ENCODE results near the gene NDST1.

Gene NDST1

GRCh38 chr5:150506571-150507473, 1.1 kb upstream of the NDST1 start:
- H3K36me3 ChIP-seq (ENCODE audit: control insufficient read depth in 1 of 2, insufficient read depth in 2 of 2, low read length in 2 of 2) = no peaks in the 10 kb centered on the region
- H3K27ac ChIP-seq (ENCODE audit: low read depth, low read length) = peak overlapping the region; percentile 30
- H3K9ac ChIP-seq (ENCODE audit: low read depth in 1 of 2, low read length in 2 of 2) = peak overlapping the region; percentile 11 to 35
- H3K27me3 ChIP-seq (ENCODE audit: control insufficient read depth in 1 of 2, insufficient read depth in 2 of 2, low read length in 2 of 2) = no peaks in the 10 kb centered on the region
- no peaks in the 10 kb centered on the region for H3K9me3 ChIP-seq (ENCODE audit: control insufficient read depth in 1 of 2, low read length in 2 of 2)
- no peak overlapping the region for H3K4me3 ChIP-seq (ENCODE audit: low read depth in 1 of 2, low read length in 2 of 2)
- peaks cover 60 to 63% of the 10 kb centered on the region in 2 donors for H3K4me1 ChIP-seq (ENCODE audit: control insufficient read depth in 1 of 2, insufficient read depth in 2 of 2, low read length in 2 of 2)

DNA sequence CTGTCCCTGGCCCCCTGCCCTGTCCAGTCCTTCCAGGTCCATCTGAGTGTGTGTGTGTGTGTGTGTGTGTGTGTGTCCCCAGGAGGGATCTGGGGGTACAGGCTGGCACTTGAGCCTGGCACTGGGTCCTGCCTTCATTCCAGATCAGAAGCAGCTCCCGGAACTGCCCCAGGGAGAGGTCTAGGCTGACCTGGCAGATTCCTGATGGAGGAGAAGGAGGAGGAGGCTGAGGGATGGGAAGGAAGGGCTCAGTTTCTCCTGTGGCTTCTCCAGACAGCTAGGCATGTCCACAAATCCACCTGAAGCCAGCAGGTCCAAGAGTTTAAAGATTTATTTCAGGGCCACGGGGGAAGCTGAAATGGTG, 328 bp downstream of the NDST1 start:
- Histone ChIP-seq H3K9ac (ENCODE audit: low read depth in 1 of 2, low read length in 2 of 2) (no peak overlapping the region), H3K9me3 (ENCODE audit: control insufficient read depth in 1 of 2, low read length in 2 of 2) (no peaks in the 10 kb centered on the region), H3K4me3 (ENCODE audit: low read depth in 1 of 2, low read length in 2 of 2) (no peak overlapping the region)

DNA sequence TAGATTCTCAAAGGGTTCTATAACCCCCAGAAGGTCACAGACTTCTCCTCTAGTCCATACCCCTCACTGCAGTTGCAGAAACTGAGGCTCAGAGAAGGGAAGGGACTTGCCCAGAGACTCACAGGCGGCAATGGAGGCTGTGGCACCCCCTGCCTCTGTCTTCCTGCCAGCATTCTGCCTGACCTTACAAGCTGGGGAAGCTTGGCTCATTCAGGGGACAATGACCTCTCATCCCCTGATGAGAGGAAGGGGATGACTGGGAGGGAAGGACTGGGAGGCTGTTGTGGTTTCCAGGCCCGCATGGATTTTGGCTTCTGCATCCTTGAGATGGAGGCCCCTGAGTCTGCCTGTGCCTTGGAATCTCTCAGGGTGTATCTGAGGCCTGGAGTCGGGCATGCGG, 897 bp downstream of the NDST1 start:
- H3K4me1 ChIP-seq (ENCODE audit: control insufficient read depth in 1 of 2, insufficient read depth in 2 of 2, low read length in 2 of 2) = peaks cover 64 to 68% of the 10 kb centered on the region in 2 donors
- H3K27ac ChIP-seq (ENCODE audit: low read depth, low read length) = no peak overlapping the region
- H3K4me3 ChIP-seq (ENCODE audit: low read depth in 1 of 2, low read length in 2 of 2) = no peak overlapping the region
- no peaks in the 10 kb centered on the region for H3K9me3 ChIP-seq (ENCODE audit: control insufficient read depth in 1 of 2, low read length in 2 of 2)
- H3K9ac ChIP-seq (ENCODE audit: low read depth in 1 of 2, low read length in 2 of 2) = no peak overlapping the region
- H3K36me3 ChIP-seq (ENCODE audit: control insufficient read depth in 1 of 2, insufficient read depth in 2 of 2, low read length in 2 of 2) = no peaks in the 10 kb centered on the region
- H3K27me3 ChIP-seq (ENCODE audit: control insufficient read depth in 1 of 2, insufficient read depth in 2 of 2, low read length in 2 of 2) = no peaks in the 10 kb centered on the region

More for the DNA sequence above, 328 bp downstream of the NDST1 start:
- Histone ChIP-seq H3K4me1 (ENCODE audit: control insufficient read depth in 1 of 2, insufficient read depth in 2 of 2, low read length in 2 of 2) (peaks cover 69 to 73% of the 10 kb centered on the region in 2 donors), H3K27me3 (ENCODE audit: control insufficient read depth in 1 of 2, insufficient read depth in 2 of 2, low read length in 2 of 2) (no peaks in the 10 kb centered on the region), H3K36me3 (ENCODE audit: control insufficient read depth in 1 of 2, insufficient read depth in 2 of 2, low read length in 2 of 2) (no peaks in the 10 kb centered on the region), H3K27ac (ENCODE audit: low read depth, low read length) (no peak overlapping the region)

GRCh38 chr5:150509992-150510391, 2.1 kb downstream of the NDST1 start:
- Histone ChIP-seq H3K27me3 (ENCODE audit: control insufficient read depth in 1 of 2, insufficient read depth in 2 of 2, low read length in 2 of 2) (no peaks in the 10 kb centered on the region), H3K27ac (ENCODE audit: low read depth, low read length) (peak overlapping the region; percentile 34), H3K9ac (ENCODE audit: low read depth in 1 of 2, low read length in 2 of 2) (peak overlapping the region in 1 of 2 donors; percentile 67), H3K36me3 (ENCODE audit: control insufficient read depth in 1 of 2, insufficient read depth in 2 of 2, low read length in 2 of 2) (no peaks in the 10 kb centered on the region), H3K4me1 (ENCODE audit: control insufficient read depth in 1 of 2, insufficient read depth in 2 of 2, low read length in 2 of 2) (peaks cover 60 to 65% of the 10 kb centered on the region in 2 donors), H3K9me3 (ENCODE audit: control insufficient read depth in 1 of 2, low read length in 2 of 2) (no peaks in the 10 kb centered on the region), H3K4me3 (ENCODE audit: low read depth in 1 of 2, low read length in 2 of 2) (no peak overlapping the region)

GRCh38 chr5:150510460-150511263, 2.7 kb downstream of the NDST1 start:
- Histone ChIP-seq H3K4me3 (ENCODE audit: low read depth in 1 of 2, low read length in 2 of 2) (peak overlapping the region in 1 of 2 donors; percentile 25), H3K27me3 (ENCODE audit: control insufficient read depth in 1 of 2, insufficient read depth in 2 of 2, low read length in 2 of 2) (no peaks in the 10 kb centered on the region), H3K9ac (ENCODE audit: low read depth in 1 of 2, low read length in 2 of 2) (peak overlapping the region; percentile 56 to 67), H3K4me1 (ENCODE audit: control insufficient read depth in 1 of 2, insufficient read depth in 2 of 2, low read length in 2 of 2) (peaks cover 67 to 71% of the 10 kb centered on the region in 2 donors), H3K27ac (ENCODE audit: low read depth, low read length) (peak overlapping the region; percentile 34), H3K9me3 (ENCODE audit: control insufficient read depth in 1 of 2, low read length in 2 of 2) (no peaks in the 10 kb centered on the region), H3K36me3 (ENCODE audit: control insufficient read depth in 1 of 2, insufficient read depth in 2 of 2, low read length in 2 of 2) (no peaks in the 10 kb centered on the region)

- Histone ChIP-seq H3K27ac (ENCODE audit: low read depth, low read length) (peak overlapping the region; percentile 67), H3K4me1 (ENCODE audit: control insufficient read depth in 1 of 2, insufficient read depth in 2 of 2, low read length in 2 of 2) (peaks cover 77 to 80% of the 10 kb centered on the region in 2 donors), H3K9ac (ENCODE audit: low read depth in 1 of 2, low read length in 2 of 2) (peak overlapping the region; percentile 56 to 67), H3K27me3 (ENCODE audit: control insufficient read depth in 1 of 2, insufficient read depth in 2 of 2, low read length in 2 of 2) (no peaks in the 10 kb centered on the region), H3K4me3 (ENCODE audit: low read depth in 1 of 2, low read length in 2 of 2) (peak overlapping the region; percentile 25 to 29), H3K36me3 (ENCODE audit: control insufficient read depth in 1 of 2, insufficient read depth in 2 of 2, low read length in 2 of 2) (no peaks in the 10 kb centered on the region), H3K9me3 (ENCODE audit: control insufficient read depth in 1 of 2, low read length in 2 of 2) (no peaks in the 10 kb centered on the region)
These were observed 3.8 kb downstream of the NDST1 start for GRCh38 chr5:150511578-150512367.

DNA sequence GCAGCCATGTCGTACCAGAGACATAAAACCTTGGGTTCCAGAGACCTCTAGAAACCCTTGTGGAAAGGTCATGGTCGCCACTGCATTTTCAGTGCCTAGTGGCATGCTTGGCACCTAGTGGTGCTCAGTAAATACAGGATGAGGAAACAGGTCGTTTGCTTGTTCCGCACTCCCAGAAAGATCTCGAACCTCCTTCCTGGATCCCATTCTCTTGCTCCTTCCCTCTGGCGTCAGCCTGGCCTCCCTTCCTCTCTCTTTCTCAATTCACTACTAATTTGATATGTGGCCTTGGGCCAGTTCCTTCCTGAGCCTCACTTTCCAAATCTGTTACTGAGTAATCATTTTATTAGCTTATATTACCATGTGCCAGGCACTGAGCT, 4.4 kb downstream of the NDST1 start:
- Histone ChIP-seq H3K9me3 (ENCODE audit: control insufficient read depth in 1 of 2, low read length in 2 of 2) (no peaks in the 10 kb centered on the region), H3K27me3 (ENCODE audit: control insufficient read depth in 1 of 2, insufficient read depth in 2 of 2, low read length in 2 of 2) (no peaks in the 10 kb centered on the region), H3K9ac (ENCODE audit: low read depth in 1 of 2, low read length in 2 of 2) (peak overlapping the region; percentile 7 to 38), H3K4me1 (ENCODE audit: control insufficient read depth in 1 of 2, insufficient read depth in 2 of 2, low read length in 2 of 2) (peaks cover 77 to 80% of the 10 kb centered on the region in 2 donors), H3K27ac (ENCODE audit: low read depth, low read length) (peak overlapping the region; percentile 67), H3K36me3 (ENCODE audit: control insufficient read depth in 1 of 2, insufficient read depth in 2 of 2, low read length in 2 of 2) (no peaks in the 10 kb centered on the region), H3K4me3 (ENCODE audit: low read depth in 1 of 2, low read length in 2 of 2) (no peak overlapping the region)

DNA sequence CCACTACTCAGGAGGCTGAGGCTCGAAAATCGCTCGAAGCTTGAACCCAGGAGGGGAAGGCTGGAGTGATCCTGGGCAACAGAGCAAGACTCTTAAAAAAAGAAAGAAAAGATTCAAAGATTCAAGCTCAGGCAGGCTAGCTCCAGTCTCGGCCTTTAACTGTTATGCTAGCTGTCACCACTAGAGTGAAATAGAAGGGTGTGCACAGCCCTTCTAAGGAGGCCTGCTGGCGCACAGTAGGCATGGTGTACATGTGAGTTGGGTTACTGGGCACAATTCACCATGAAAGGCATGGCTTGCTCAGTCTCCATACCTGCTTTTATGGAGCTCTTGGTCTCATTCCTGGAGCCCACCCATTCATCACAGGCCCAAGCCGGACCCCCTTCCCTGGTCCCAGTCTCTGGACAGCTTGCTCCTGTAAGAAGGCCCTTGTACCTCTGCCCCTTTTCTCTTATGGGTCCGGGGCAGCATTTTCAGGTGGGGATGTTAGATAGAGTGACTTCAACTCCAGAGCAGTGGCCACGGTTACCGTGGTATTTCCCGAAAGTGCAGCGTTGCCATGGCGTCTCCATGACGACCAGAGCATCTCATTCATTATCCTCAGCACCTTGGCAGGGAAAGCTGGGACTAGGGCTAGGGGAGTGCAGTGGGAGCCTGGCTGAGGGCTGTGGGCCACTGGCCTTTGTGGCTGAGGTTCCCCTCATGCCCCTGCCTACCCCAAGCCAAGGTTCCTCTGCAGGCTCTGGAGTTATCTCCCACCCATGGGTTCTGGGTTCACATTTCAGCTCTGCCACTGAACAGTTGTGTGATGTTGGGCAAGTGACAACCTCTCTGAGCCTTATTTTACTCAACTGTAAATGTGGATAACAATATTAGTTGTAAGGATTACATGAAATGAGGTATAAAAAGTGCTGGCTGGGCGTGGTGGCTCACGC, 5.7 kb downstream of the NDST1 start:
- no peaks in the 10 kb centered on the region for H3K27me3 ChIP-seq (ENCODE audit: control insufficient read depth in 1 of 2, insufficient read depth in 2 of 2, low read length in 2 of 2)

GRCh38 chr5:150514708-150515211, 6.8 kb downstream of the NDST1 start:
- H3K9me3 ChIP-seq (ENCODE audit: control insufficient read depth in 1 of 2, low read length in 2 of 2) = no peaks in the 10 kb centered on the region
- peak overlapping the region in 1 of 2 donors; percentile 18 for H3K9ac ChIP-seq (ENCODE audit: low read depth in 1 of 2, low read length in 2 of 2)
- H3K27ac ChIP-seq (ENCODE audit: low read depth, low read length) = no peak overlapping the region
- H3K4me3 ChIP-seq (ENCODE audit: low read depth in 1 of 2, low read length in 2 of 2) = no peak overlapping the region
- H3K4me1 ChIP-seq (ENCODE audit: control insufficient read depth in 1 of 2, insufficient read depth in 2 of 2, low read length in 2 of 2) = peaks cover 73 to 74% of the 10 kb centered on the region in 2 donors
- H3K27me3 ChIP-seq (ENCODE audit: control insufficient read depth in 1 of 2, insufficient read depth in 2 of 2, low read length in 2 of 2) = no peaks in the 10 kb centered on the region
- H3K36me3 ChIP-seq (ENCODE audit: control insufficient read depth in 1 of 2, insufficient read depth in 2 of 2, low read length in 2 of 2) = no peaks in the 10 kb centered on the region

More for the DNA sequence above, 5.7 kb downstream of the NDST1 start:
- no peak overlapping the region for H3K9ac ChIP-seq (ENCODE audit: low read depth in 1 of 2, low read length in 2 of 2)
- no peaks in the 10 kb centered on the region for H3K36me3 ChIP-seq (ENCODE audit: control insufficient read depth in 1 of 2, insufficient read depth in 2 of 2, low read length in 2 of 2)
- H3K9me3 ChIP-seq (ENCODE audit: control insufficient read depth in 1 of 2, low read length in 2 of 2) = no peaks in the 10 kb centered on the region
- H3K4me3 ChIP-seq (ENCODE audit: low read depth in 1 of 2, low read length in 2 of 2) = no peak overlapping the region
- H3K4me1 ChIP-seq (ENCODE audit: control insufficient read depth in 1 of 2, insufficient read depth in 2 of 2, low read length in 2 of 2) = peaks cover 77 to 78% of the 10 kb centered on the region in 2 donors
- H3K27ac ChIP-seq (ENCODE audit: low read depth, low read length) = no peak overlapping the region
